Measurements from ENCODE around the gene CCDC183. TPM values are rescaled to one million over a fixed set of nuclear protein-coding genes. Genes with fewer than 3 reads are reported as not detected.

The CCDC183 gene
- total RNA-seq, 1 donor from 2014 or later, result not detected

- no peak for DNase-seq
Observed at GRCh38 chr9:136849960-136850865, 54.1 kb downstream of the CCDC183 start.

- DNase-seq, result no peak
Observed at GRCh38 chr9:136850866-136851775, 55.0 kb downstream of the CCDC183 start.

- no peak for DNase-seq
Observed at GRCh38 chr9:136851941-136852663, 56.0 kb downstream of the CCDC183 start, which contains the start of gene MAMDC4. Gene MAMDC4, plus strand, starts transcription at chr9:136852346. Its CDS starts 71 bp downstream, at chr9:136852417.

- DNase-seq, result no peak
Observed at GRCh38 chr9:136852664-136853595, 56.8 kb downstream of the CCDC183 start.

GRCh38 chr9:136853596-136854112, 57.5 kb downstream of the CCDC183 start:
- DNase-seq, result no peak

GRCh38 chr9:136854113-136854841, 58.1 kb downstream of the CCDC183 start:
- no peak for DNase-seq

- DNase-seq, result no peak
Observed at GRCh38 chr9:136854842-136855460, 58.8 kb downstream of the CCDC183 start.

- no peak for DNase-seq
Observed at GRCh38 chr9:136855461-136856078, 59.4 kb downstream of the CCDC183 start.

- DNase-seq, result no peak
Observed at GRCh38 chr9:136856079-136856476, 59.9 kb downstream of the CCDC183 start.

- no peak for DNase-seq
Observed at GRCh38 chr9:136856541-136857141, 60.5 kb downstream of the CCDC183 start.

- no peak for DNase-seq
Observed at GRCh38 chr9:136857166-136857565, 61.0 kb downstream of the CCDC183 start.

Small RNAs within 50 kb of the gene (small RNA-seq; reads per million reads assigned to genes)
- gene AL355987.2 (ENCODE audit: low replicate concordance) (not detected), gene ATP6V1G1P3 (ENCODE audit: low replicate concordance) (not detected), gene MIR4292 (ENCODE audit: low replicate concordance) (not detected), gene MIR6722 (ENCODE audit: low replicate concordance) (not detected)

Other genes with a start within 250 kb of the CCDC183 start
- 57.1 TPM for gene EGFL7, start 133.4 kb upstream of the CCDC183 start, total RNA-seq
- 24.6 TPM for gene AGPAT2, start 108.9 kb upstream of the CCDC183 start, total RNA-seq
- gene DIPK1B, start 83.8 kb upstream of the CCDC183 start, total RNA-seq, result 18.3 TPM
- not detected for gene LCN10, start 53.4 kb upstream of the CCDC183 start, total RNA-seq
- not detected for gene LCN6, start 47.8 kb upstream of the CCDC183 start, total RNA-seq
- gene LCN8, start 38.1 kb upstream of the CCDC183 start, total RNA-seq, result 2.1 TPM
- gene LCN15, start 31.8 kb upstream of the CCDC183 start, total RNA-seq, result not detected
- 50.2 TPM for gene TMEM141, start 5.0 kb upstream of the CCDC183 start, total RNA-seq
- 55.0 TPM for gene RABL6, start 11.6 kb downstream of the CCDC183 start, total RNA-seq
- 2.2 TPM for gene AJM1, start 46.1 kb downstream of the CCDC183 start, total RNA-seq
- gene PHPT1, start 53.1 kb downstream of the CCDC183 start, total RNA-seq, result 54.4 TPM
- 3.8 TPM for gene MAMDC4, start 56.0 kb downstream of the CCDC183 start, total RNA-seq
- 221 TPM for gene EDF1, start 70.0 kb downstream of the CCDC183 start, total RNA-seq
- gene TRAF2, start 90.2 kb downstream of the CCDC183 start, total RNA-seq, result 16.1 TPM
- 95.9 TPM for gene FBXW5, start 148.4 kb downstream of the CCDC183 start, total RNA-seq
- 1.4 TPM for gene C8G, start 148.9 kb downstream of the CCDC183 start, total RNA-seq
- gene LCN12, start 155.9 kb downstream of the CCDC183 start, total RNA-seq, result 0.82 TPM
- 10.2 TPM for gene PTGDS, start 181.2 kb downstream of the CCDC183 start, total RNA-seq
- gene LCNL1, start 186.7 kb downstream of the CCDC183 start, total RNA-seq, result 0.31 TPM
- gene PAXX, start 196.1 kb downstream of the CCDC183 start, total RNA-seq, result 21.7 TPM
- 4.9 TPM for gene CLIC3, start 200.2 kb downstream of the CCDC183 start, total RNA-seq
- gene ABCA2, start 231.9 kb downstream of the CCDC183 start, total RNA-seq, result 16.6 TPM
- 0.10 TPM for gene FUT7, start 235.8 kb downstream of the CCDC183 start, total RNA-seq
- 27.0 TPM for gene NPDC1, start 249.8 kb downstream of the CCDC183 start, total RNA-seq